SU-DHL-6 (cell line): ENCODE measurements around the gene TFB1M.

Experiments used
- EZH2phosphoT487 ChIP-seq: fragments of 200-600 bp; sonication (generic), shearing (Covaris generic); conservative IDR thresholded peaks from 2 replicates; pipeline ENCODE4 v1.6.1; 2018; ENCODE audit warnings: mild to moderate bottlenecking, antibody characterized with exemption, low read length, moderate library complexity, mixed read lengths
- TF ChIP-seq, protein P1 (sequence below): fragments of 200-600 bp; sonication (generic); IDR thresholded peaks from one replicate; pipeline ENCODE4 v1.5.1; 2017; ENCODE audit warnings: antibody characterized with exemption, mild to moderate bottlenecking, low read length, moderate library complexity; ENCODE audit not compliant: insufficient read depth, poor library complexity, severe bottlenecking

GRCh38 chr6:155254139-155254538 lies 60.1 kb downstream of the TFB1M start:
- TF ChIP-seq, protein P1, sequence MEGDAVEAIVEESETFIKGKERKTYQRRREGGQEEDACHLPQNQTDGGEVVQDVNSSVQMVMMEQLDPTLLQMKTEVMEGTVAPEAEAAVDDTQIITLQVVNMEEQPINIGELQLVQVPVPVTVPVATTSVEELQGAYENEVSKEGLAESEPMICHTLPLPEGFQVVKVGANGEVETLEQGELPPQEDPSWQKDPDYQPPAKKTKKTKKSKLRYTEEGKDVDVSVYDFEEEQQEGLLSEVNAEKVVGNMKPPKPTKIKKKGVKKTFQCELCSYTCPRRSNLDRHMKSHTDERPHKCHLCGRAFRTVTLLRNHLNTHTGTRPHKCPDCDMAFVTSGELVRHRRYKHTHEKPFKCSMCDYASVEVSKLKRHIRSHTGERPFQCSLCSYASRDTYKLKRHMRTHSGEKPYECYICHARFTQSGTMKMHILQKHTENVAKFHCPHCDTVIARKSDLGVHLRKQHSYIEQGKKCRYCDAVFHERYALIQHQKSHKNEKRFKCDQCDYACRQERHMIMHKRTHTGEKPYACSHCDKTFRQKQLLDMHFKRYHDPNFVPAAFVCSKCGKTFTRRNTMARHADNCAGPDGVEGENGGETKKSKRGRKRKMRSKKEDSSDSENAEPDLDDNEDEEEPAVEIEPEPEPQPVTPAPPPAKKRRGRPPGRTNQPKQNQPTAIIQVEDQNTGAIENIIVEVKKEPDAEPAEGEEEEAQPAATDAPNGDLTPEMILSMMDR, result no peak
- no peak for TF ChIP-seq EZH2phosphoT487
